Liver (tissue), 9 donors: ENCODE measurements around the gene FGD6. TPM values are rescaled to one million over a fixed set of nuclear protein-coding genes. Genes with fewer than 3 reads are reported as not detected.

Experiments used
- DNase-seq: peaks from one replicate; pipeline ENCODE4 v3.0.0-alpha.2; 2017; ENCODE audit warnings: low spot score
- H3K27ac ChIP-seq, 2 donors: one replicate each; pipeline ENCODE4 v1.7.0; 2013; ENCODE audit warnings: inconsistent platforms in 2 of 2, low read length in 2 of 2, control low read depth in 1 of 2, low read depth in 1 of 2, mild to moderate bottlenecking in 1 of 2
- H3K27me3 ChIP-seq, 4 donors: one replicate each; pipeline versions ENCODE4 v1.6.1 to v1.7.0; 2013; ENCODE audit warnings: low read length in 3 of 4, inconsistent platforms in 1 of 4, mild to moderate bottlenecking in 1 of 4, moderate library complexity in 1 of 4; ENCODE audit not compliant: control insufficient read depth in 4 of 4, insufficient read depth in 4 of 4
- H3K36me3 ChIP-seq, 4 donors: one replicate each; pipeline versions ENCODE4 v1.6.1 to v1.7.0; 2013; ENCODE audit warnings: low read length in 3 of 4, mild to moderate bottlenecking in 3 of 4, low read depth in 1 of 4, moderate library complexity in 1 of 4; ENCODE audit not compliant: control insufficient read depth in 4 of 4, insufficient read depth in 3 of 4
- H3K4me1 ChIP-seq, 4 donors: one replicate each; pipeline versions ENCODE4 v1.6.1 to v1.7.0; 2013; ENCODE audit warnings: low read length in 3 of 4, mild to moderate bottlenecking in 3 of 4, moderate library complexity in 1 of 4; ENCODE audit not compliant: control insufficient read depth in 4 of 4, insufficient read depth in 4 of 4
- H3K4me3 ChIP-seq, 3 donors: one replicate each; pipeline versions ENCODE4 v1.6.1 to v1.7.0; 2013; ENCODE audit warnings: low read length in 3 of 3, control low read depth in 1 of 3, low read depth in 1 of 3, mild to moderate bottlenecking in 1 of 3
- H3K9ac ChIP-seq, 2 donors: one replicate each; pipeline ENCODE4 v1.7.0; 2013; ENCODE audit warnings: low read length in 2 of 2, mild to moderate bottlenecking in 2 of 2, moderate library complexity in 2 of 2, control low read depth in 1 of 2, low read depth in 1 of 2
- H3K9me3 ChIP-seq, 4 donors: one replicate each; pipeline versions ENCODE4 v1.6.1 to v1.7.0; 2013; ENCODE audit warnings: low read length in 3 of 4; ENCODE audit not compliant: control insufficient read depth in 4 of 4
- ATF3 ChIP-seq: IDR thresholded peaks from 2 replicates; pipeline ENCODE4 v1.6.1; 2016; ENCODE audit warnings: antibody characterized with exemption
- CTCF ChIP-seq: fragments of 150-350 bp; IDR thresholded peaks from 2 replicates; pipeline ENCODE4 v1.5.1; 2017; ENCODE audit warnings: improper control_type of control experiment, low read depth, low read length; ENCODE audit not compliant: missing input control
- EGR1 ChIP-seq, 2 donors: IDR thresholded peaks; 2 replicates each; pipeline ENCODE4 v1.6.1; 2016 to 2018; ENCODE audit warnings: antibody characterized with exemption in 2 of 2, low read depth in 2 of 2
- FOXA2 ChIP-seq: IDR thresholded peaks from 2 replicates; pipeline ENCODE4 v1.6.1; 2016; ENCODE audit warnings: antibody characterized with exemption
- GABPA ChIP-seq, 2 donors: IDR thresholded peaks in 1 of 2; conservative IDR thresholded peaks in 1 of 2; 2 replicates each; pipeline ENCODE4 v1.6.1; 2016; ENCODE audit warnings: antibody characterized with exemption in 2 of 2, mild to moderate bottlenecking in 1 of 2, moderate library complexity in 1 of 2
- HNF4A ChIP-seq, 2 donors: conservative IDR thresholded peaks; 2 replicates each; pipeline ENCODE4 v1.6.1; 2016; ENCODE audit warnings: antibody characterized with exemption in 2 of 2, mild to moderate bottlenecking in 2 of 2
- HNF4G ChIP-seq: IDR thresholded peaks from 2 replicates; pipeline ENCODE4 v1.6.1; 2016; ENCODE audit warnings: antibody characterized with exemption
- JUND ChIP-seq, 2 donors: IDR thresholded peaks; 2 replicates each; pipeline ENCODE4 v1.6.1; 2016; ENCODE audit warnings: antibody characterized with exemption in 2 of 2
- NR2F2 ChIP-seq: IDR thresholded peaks from 2 replicates; pipeline ENCODE4 v1.6.1; 2016; ENCODE audit warnings: antibody characterized with exemption
- REST ChIP-seq: IDR thresholded peaks from 2 replicates; pipeline ENCODE4 v1.6.1; 2016; ENCODE audit warnings: antibody characterized with exemption, mild to moderate bottlenecking
- RXRA ChIP-seq, 2 donors: IDR thresholded peaks; 2 replicates each; pipeline ENCODE4 v1.6.1; 2017 to 2018; ENCODE audit warnings: antibody characterized with exemption in 2 of 2, mild to moderate bottlenecking in 1 of 2
- SP1 ChIP-seq: IDR thresholded peaks from 2 replicates; pipeline ENCODE4 v1.6.1; 2018; ENCODE audit warnings: antibody characterized with exemption, mild to moderate bottlenecking
- TAF1 ChIP-seq: conservative IDR thresholded peaks from 2 replicates; pipeline ENCODE4 v1.6.1; 2016; ENCODE audit warnings: antibody characterized with exemption, mild to moderate bottlenecking
- WGBS: extraction: QIAGEN DNeasy Blood & Tissue Kit; methylation state at CpG from one replicate; pipeline ENCODE4 v1.1.7; 2013; 5-methylcytosine and 5-hydroxymethylcytosine counted together
- polyA plus RNA-seq, 2 donors: library from polyadenylated mRNA; stranded (reverse) in 1 of 2; unstranded in 1 of 2; fragments of 200-250 nt in 1 of 2; fragments of >200 nt in 1 of 2; fragmentation: Nextera tagmentation in 1 of 2; extraction: Ambion mirVana in 1 of 2; gene quantifications; one replicate each; pipeline versions ENCODE4 v1.2.1 to v1.2.3, GENCODE V29; 2013 to 2015
- total RNA-seq, 2 donors: library from RNA; depleted of rRNA; stranded (reverse); fragments of >200 nt; gene quantifications; one replicate each; pipeline ENCODE4 v1.2.3, GENCODE V29; 2014
- donor health status: healthy.
- donor health status: healthy.
- donor health status: healthy.
- donor health status: healthy.
- donor health status: healthy.

The FGD6 gene
- total and polyA plus RNA-seq, 4 donors: 0.54 to 6.9 (median 2.4) TPM

GRCh38 chr12:95208678-95209077 lies 8.6 kb downstream of the FGD6 start:
- no peak for DNase-seq
- H3K27me3 ChIP-seq: no peaks in the 10 kb centered on the region
- no peak overlapping the region for H3K9ac ChIP-seq
- TF ChIP-seq HNF4G: no peak
- no peak for TF ChIP-seq REST
- TF ChIP-seq GABPA (IDR thresholded peaks at IDR 0.05 in 1 of 2, conservative IDR thresholded peaks at IDR 0.05 in 1 of 2): no peak
- TF ChIP-seq RXRA (IDR thresholded peaks at IDR 0.05): no peak
- no peak overlapping the region for H3K27ac ChIP-seq
- no peaks in the 10 kb centered on the region for H3K36me3 ChIP-seq
- no peaks in the 10 kb centered on the region for H3K9me3 ChIP-seq
- no peaks in the 10 kb centered on the region for H3K4me1 ChIP-seq
- 97% methylated on average over 7 of the region's 7 CpGs for WGBS
- H3K4me3 ChIP-seq: no peak overlapping the region

- Histone ChIP-seq H3K9me3 (no peaks in the 10 kb centered on the region), H3K27ac (no peak overlapping the region), H3K4me1 (peaks cover 0 to 7% (median 1%) of the 10 kb centered on the region in 4 donors), H3K27me3 (no peaks in the 10 kb centered on the region), H3K9ac (no peak overlapping the region), H3K4me3 (no peak overlapping the region), H3K36me3 (no peaks in the 10 kb centered on the region)
- no peak for TF ChIP-seq GABPA (IDR thresholded peaks at IDR 0.05 in 1 of 2, conservative IDR thresholded peaks at IDR 0.05 in 1 of 2)
- DNase-seq: no peak
- 97% methylated on average over 2 of the region's 2 CpGs for WGBS
Observed at GRCh38 chr12:95207407-95207806, 9.9 kb downstream of the FGD6 start.

GRCh38 chr12:95206916-95207315 lies 10.4 kb downstream of the FGD6 start:
- DNase-seq: no peak
- H3K9me3 ChIP-seq: no peaks in the 10 kb centered on the region
- H3K4me3 ChIP-seq: no peak overlapping the region
- H3K4me1 ChIP-seq: peaks cover 0 to 7% (median 1%) of the 10 kb centered on the region in 4 donors
- H3K27me3 ChIP-seq: no peaks in the 10 kb centered on the region
- TF ChIP-seq ATF3 (no peak), TAF1 (no peak), RXRA (IDR thresholded peaks at IDR 0.05) (no peak), NR2F2 (no peak), JUND (IDR thresholded peaks at IDR 0.05) (no peak), CTCF (no peak), REST (no peak), EGR1 (IDR thresholded peaks at IDR 0.05; ENCODE audit: low read depth in 2 of 2) (no peak), HNF4G (no peak), HNF4A (conservative IDR thresholded peaks at IDR 0.05) (no peak), SP1 (no peak), FOXA2 (no peak), GABPA (IDR thresholded peaks at IDR 0.05 in 1 of 2, conservative IDR thresholded peaks at IDR 0.05 in 1 of 2) (no peak)
- no peak overlapping the region for H3K9ac ChIP-seq
- 95% methylated on average over 8 of the region's 8 CpGs for WGBS
- no peak overlapping the region for H3K27ac ChIP-seq
- H3K36me3 ChIP-seq: no peaks in the 10 kb centered on the region
